Activated CD8-positive, alpha-beta memory T cell treated with anti-CD3 and anti-CD28 coated beads, Interleukin-2, amount 50 U/mL, for 24 hours (primary cell): ENCODE data around the gene DCAF7.

Experiments
- DNase-seq: peaks from one replicate; pipeline ENCODE4 v3.0.0-alpha.2; 2020; ENCODE audit errors: extremely low read depth

The DCAF7 gene

DNA sequence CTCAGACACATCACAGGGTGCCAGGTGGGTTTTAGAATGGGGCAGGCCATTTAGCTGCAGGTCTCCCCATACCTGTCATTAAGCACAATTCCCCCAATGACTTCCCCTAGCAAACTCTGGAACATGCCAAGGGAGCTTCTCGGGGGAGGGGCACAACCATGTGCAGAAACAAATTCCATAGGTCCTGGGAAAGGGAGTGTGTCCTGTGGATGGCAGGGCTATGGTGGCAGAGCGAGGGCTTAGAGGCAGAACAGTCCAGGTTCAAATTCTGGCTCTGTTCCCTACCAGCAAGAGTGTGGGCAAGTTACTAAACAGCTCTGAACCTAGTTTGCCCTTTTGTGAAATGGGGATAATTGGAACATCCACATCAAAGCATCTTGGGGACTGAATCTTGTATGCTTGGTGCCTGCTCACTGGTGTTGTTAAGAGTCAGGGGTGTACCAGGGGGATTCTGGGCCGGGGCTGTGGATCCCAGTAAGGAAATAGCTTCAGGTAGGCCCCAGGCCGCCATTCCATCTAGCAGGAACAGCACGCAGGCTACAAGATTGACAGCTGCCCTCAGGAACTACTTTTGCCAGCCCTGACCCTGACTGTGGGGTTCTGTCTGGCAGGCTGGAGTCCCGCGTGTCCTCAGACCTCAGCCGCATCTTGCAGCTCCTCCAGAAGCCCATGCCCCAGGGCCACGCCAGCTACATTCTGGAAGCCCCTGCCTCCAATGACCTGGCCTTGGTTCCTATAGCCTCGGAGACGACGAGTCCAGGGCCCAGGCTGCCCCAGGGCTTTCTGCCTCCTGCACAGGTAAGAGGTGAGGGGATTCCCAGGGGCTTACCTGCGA, 5.6 kb upstream of the DCAF7 start:
- DNase-seq: no peak

GRCh38 chr17:63546308-63547082, 3.8 kb upstream of the DCAF7 start:
- no peak for DNase-seq

- DNase-seq: no peak
Measured at GRCh38 chr17:63547083-63547523, 3.2 kb upstream of the DCAF7 start.

GRCh38 chr17:63549289-63549945, 860 bp upstream of the DCAF7 start:
- DNase-seq: no peak

- no peak for DNase-seq
Measured at GRCh38 chr17:63550817-63551639, 751 bp downstream of the DCAF7 start.

DNA sequence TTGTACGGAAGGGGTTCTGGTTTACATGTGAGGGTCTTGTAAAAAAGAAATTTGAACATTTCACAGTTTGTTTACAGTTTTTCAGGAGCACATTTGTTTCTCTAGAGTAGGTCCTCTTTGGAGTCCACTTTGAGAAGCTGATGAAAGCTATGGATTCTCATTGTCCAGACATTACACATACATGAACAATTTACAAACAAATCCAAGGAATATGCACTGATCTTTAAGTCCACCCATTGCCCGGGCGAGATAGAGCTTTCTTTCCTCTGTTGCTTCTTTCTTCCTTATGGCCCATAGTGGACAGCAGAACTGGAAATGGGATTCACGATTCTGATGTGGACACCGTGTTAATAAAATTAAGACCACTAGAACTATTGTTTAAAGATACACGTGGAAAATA, 1.9 kb downstream of the DCAF7 start:
- DNase-seq: no peak

- DNase-seq: no peak
Measured at GRCh38 chr17:63555500-63556156, 5.4 kb downstream of the DCAF7 start.

- no peak for DNase-seq
Measured at GRCh38 chr17:63557416-63557815, 7.1 kb downstream of the DCAF7 start.

DNA sequence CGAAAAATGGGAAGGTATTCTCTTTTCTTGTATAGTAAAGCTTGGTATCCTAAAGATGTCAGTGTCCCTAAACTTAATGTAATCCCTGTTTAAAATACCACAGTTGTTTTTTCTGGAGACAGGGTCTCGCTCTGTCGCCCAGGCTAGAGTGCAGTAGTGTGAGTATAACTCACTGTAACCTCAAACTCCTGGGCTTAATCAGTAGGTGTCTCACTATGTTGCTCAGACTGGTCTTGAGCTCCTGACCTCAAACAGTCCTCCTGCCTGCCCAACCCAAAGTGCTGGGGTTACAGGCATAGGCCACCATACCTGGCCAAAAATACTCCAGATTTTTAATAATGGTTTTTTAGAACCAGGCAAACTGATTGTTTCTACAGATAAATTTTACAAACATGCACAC, 8.2 kb downstream of the DCAF7 start:
- DNase-seq: no peak

DNA sequence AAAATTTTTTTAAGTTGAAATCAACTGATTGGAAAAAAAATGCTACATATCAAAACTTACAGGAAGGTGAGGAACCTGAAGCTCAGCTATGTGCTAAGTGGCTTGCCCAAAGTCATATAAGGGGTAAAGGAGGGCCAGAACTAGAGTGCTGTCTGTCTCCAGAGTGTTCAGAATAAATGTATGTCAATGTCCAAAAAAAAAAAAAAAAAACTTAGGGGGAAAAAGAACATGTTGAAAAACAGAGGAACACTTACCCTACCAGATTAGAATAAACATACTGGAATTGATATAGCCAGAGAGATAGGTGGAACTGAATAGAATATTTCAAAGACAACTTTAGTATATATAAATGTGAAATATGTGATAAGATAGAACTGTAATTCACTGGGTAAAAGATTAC, 11.5 kb downstream of the DCAF7 start:
- no peak for DNase-seq

GRCh38 chr17:63563339-63563738, 13.1 kb downstream of the DCAF7 start:
- no peak for DNase-seq

- no peak for DNase-seq
Measured at GRCh38 chr17:63564562-63564961, 14.3 kb downstream of the DCAF7 start.

GRCh38 chr17:63567229-63567628, 17.0 kb downstream of the DCAF7 start:
- DNase-seq: no peak

DNA sequence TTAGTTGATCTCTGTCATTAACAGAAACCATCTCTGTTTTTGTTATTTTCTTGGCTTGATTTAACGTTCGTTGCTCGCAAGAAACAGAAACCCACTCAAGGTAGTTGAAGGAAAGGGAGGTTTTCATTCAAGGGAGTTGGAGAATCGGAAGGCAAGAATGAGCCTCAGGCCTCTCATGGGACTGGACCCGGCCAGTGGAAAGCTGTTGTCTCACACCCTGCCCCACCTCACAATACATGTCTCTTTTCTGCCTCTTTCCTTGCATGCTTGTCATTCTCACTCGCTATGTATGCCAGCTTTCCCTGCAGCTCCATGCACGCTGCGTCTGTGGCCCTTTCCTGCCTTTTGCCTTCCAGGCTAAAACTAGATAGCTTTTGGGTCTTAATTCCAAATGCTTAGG, 18.3 kb downstream of the DCAF7 start:
- DNase-seq: no peak

DNA sequence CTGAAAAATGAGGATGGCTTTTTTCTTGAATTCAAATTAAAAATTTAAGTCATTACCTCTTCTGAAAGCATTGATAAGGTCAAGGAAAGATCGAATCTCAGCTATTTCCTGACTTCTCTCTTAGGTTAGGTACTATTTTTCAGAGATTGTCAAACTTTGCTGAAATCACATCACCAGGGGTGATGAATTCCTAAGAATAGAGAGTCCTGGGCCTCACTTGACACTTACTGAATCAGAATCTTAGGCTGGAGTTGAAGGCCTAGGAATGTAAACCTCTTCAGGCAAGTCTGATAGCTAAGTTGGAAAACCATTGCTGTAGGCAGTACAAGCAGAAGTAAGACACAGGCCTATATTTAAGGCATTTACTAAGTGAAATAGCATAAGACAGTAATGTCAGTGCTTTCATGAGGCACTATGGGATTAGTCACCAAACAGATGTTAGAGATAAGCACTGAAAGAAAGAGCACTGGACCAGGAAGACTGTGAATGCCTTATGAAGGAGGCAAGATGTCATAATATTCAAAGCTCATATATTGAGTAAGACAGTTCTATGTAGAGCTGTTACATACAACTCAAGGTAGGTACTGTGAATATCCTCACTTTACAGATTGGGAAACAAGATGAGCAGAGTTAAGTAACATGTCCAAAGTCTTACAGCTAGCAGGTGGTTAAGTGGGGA, 21.5 kb downstream of the DCAF7 start:
- no peak for DNase-seq

DNA sequence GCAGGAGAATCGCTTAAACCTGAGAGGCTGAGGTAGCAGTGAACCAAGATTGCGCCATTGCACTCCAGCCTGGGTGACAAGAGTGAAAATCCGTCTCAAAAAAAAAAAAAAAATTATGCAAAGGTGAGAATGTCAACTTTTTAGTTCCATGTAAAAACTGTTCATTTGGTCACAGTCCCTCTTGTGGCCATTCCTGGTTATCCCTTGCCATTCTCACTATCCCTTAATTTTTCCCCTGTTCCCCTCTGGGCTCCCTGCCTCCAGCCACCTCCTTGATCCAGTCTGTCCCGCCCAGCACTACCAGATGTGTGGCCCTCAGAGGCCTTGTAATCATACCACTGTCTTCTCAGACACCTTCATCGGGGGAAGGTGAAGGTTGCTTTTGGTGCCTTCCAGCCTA, 23.4 kb downstream of the DCAF7 start:
- no peak for DNase-seq

DNA sequence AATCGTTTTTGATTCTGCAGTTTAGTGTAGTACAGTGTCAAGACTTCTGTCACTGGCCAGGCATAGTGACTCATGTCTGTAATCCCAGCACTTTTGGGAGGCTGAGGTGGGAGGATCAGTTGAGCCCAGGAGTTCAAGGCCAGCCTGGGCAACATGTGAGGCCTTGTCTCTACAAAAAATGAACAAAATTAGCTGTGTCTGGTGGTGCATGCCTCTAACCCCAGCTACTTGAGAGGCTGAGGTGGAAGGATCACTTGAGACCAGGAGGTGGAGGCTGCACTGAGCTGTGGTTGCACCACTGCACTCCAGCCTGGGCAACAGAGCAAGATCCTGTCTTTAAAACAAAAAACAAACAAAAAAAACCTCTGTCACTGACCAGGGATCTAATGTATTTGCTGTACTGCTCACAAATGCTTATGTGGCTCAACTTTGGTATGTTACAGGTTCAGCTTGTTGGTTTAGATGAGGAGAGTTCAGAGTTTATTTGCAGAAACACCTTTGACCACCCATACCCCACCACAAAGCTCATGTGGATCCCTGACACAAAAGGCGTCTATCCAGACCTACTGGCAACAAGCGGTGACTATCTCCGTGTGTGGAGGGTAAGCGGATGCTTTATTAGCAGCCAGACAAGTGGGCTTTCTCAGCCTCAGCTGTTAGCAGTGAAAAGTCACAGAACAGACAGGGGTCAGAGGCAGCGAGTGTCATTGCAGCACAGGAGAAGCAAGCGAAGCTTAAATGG, 27.9 kb downstream of the DCAF7 start:
- DNase-seq: no peak

GRCh38 chr17:63578769-63579111, 28.5 kb downstream of the DCAF7 start:
- DNase-seq: no peak

GRCh38 chr17:63579633-63580032, 29.4 kb downstream of the DCAF7 start:
- DNase-seq: no peak

DNA sequence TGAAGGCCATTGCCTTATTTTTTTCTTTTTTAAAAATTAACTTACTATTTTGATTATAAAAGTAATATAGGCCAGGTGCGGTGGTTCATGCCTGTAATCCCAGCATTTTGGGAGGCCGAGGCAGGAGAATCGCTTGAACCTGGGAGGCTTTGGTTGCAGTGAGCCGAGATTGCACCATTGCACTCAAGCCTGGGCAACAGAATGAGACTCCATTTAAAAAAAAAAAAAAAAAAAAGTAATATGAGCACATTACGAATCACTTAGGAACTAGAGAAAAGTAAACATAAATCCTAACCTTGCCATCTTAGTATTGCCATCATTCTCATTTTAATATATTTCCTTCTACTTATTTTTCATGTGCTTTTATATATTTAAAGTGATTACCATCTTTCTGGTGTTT, 37.5 kb downstream of the DCAF7 start:
- no peak for DNase-seq
